Dermis microvascular lymphatic vessel endothelial cell (primary cell): ENCODE data around the gene DDX43. TPM values are rescaled to one million over a fixed set of nuclear protein-coding genes. Genes with fewer than 3 reads are reported as not detected.

Experiments
- total RNA-seq: library from RNA; depleted of rRNA; stranded (reverse); fragments of >200 nt; gene quantifications from 2 replicates; pipeline ENCODE4 v1.2.1, GENCODE V29; 2014

The DDX43 gene
- total RNA-seq, 1 donor from 2014 or later = 1.3 TPM

Other genes with a start within 250 kb of the DDX43 start
- not detected in 2 replicates for gene KHDC1L, start 169.3 kb upstream of the DDX43 start, total RNA-seq
- gene KHDC1, start 131.6 kb upstream of the DDX43 start, total RNA-seq = under 0.01 TPM in 2 replicates
- gene DPPA5, start 40.6 kb upstream of the DDX43 start, total RNA-seq = not detected in 2 replicates
- not detected in 2 replicates for gene KHDC3L, start 32.2 kb upstream of the DDX43 start, total RNA-seq
- gene OOEP, start 24.9 kb upstream of the DDX43 start, total RNA-seq = 0.13 TPM in 1 of 2 replicates, not detected in the other
- 1.0 TPM in 2 replicates for gene CGAS, start 57.5 kb downstream of the DDX43 start, total RNA-seq
- gene MTO1, start 66.9 kb downstream of the DDX43 start, total RNA-seq = 22.6 and 24.5 TPM in 2 replicates
- gene EEF1A1, start 126.2 kb downstream of the DDX43 start, total RNA-seq = 19,247 and 25,959 TPM in 2 replicates